ENCODE measurements around the gene CCDC149.

CCDC149 gene

DNA sequence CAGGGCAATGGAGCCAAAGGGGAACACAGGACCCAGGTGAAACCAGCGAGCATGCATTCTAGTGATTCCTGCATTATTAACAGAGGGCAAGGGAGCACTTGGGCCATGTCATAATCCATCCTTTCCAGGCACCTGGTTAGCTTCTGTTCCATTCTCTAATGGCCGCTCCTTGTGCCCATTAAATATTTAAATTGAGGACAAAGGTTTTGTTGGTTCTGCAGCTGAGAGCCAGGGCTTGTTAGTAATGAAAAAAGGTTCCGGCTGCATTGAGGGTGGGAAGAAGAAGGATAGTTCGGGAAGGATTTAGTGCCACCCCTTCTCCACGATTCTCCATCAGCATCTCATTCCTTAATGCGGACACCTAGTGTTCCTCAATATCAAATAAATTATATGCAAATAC lies 103.9 kb downstream of the CCDC149 start:
- H3K4me3 ChIP-seq (replicated peaks; ENCODE audit: low read depth, low read length), result no peak overlapping the region
- DNase-seq (ENCODE audit: low read depth), result no peak
- TF ChIP-seq, protein P1, sequence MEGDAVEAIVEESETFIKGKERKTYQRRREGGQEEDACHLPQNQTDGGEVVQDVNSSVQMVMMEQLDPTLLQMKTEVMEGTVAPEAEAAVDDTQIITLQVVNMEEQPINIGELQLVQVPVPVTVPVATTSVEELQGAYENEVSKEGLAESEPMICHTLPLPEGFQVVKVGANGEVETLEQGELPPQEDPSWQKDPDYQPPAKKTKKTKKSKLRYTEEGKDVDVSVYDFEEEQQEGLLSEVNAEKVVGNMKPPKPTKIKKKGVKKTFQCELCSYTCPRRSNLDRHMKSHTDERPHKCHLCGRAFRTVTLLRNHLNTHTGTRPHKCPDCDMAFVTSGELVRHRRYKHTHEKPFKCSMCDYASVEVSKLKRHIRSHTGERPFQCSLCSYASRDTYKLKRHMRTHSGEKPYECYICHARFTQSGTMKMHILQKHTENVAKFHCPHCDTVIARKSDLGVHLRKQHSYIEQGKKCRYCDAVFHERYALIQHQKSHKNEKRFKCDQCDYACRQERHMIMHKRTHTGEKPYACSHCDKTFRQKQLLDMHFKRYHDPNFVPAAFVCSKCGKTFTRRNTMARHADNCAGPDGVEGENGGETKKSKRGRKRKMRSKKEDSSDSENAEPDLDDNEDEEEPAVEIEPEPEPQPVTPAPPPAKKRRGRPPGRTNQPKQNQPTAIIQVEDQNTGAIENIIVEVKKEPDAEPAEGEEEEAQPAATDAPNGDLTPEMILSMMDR (IDR thresholded peaks at IDR 0.05; ENCODE audit: low read length, missing control alignments), result no peak

DNA sequence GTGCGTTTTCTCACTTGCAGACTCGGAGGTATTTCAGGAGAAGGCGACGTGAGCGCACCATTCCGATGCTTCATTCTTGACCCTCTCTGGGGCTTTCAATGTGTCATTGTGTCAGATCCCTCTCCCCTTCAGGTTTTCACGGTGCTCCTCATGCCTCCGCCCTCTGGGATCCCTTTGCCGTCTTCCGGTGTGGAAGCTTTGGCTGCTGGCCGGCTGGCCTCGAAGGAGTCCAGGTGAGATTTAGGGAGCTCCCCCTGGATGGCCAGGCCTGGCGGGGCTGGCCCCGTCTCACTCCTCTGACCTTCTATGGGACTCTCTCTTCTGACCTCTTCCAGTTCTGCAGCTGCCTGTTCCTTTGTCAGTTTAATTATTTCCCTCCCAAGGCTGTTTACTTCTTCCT lies 104.6 kb downstream of the CCDC149 start:
- H3K4me3 ChIP-seq (replicated peaks; ENCODE audit: low read depth, low read length), result no peak overlapping the region
- no peak for DNase-seq (ENCODE audit: low read depth)
- TF ChIP-seq, protein P1 (IDR thresholded peaks at IDR 0.05; ENCODE audit: low read length, missing control alignments), result no peak

DNA sequence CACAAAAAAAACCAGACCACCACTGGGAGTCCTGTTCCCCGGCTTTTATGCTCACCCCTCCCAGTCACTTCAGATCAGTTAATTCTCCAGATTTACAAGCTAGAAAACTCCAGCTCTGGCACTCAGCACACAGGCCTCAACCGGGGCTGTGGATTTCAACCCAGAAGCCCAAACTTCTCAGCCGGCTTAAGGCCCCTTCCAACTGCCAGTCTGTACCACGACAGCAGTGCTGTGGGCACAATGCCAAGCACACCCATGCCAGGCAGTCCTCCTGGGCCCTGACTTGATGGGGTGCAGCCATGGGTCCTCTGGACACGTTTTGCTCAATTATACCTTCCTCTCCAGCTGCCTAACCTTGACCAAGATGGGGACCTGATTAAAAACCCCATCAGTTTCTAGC lies 105.2 kb downstream of the CCDC149 start:
- no peak for DNase-seq (ENCODE audit: low read depth)
- no peak overlapping the region for H3K4me3 ChIP-seq (replicated peaks; ENCODE audit: low read depth, low read length)
- TF ChIP-seq, protein P1 (IDR thresholded peaks at IDR 0.05; ENCODE audit: low read length, missing control alignments), result no peak

DNA sequence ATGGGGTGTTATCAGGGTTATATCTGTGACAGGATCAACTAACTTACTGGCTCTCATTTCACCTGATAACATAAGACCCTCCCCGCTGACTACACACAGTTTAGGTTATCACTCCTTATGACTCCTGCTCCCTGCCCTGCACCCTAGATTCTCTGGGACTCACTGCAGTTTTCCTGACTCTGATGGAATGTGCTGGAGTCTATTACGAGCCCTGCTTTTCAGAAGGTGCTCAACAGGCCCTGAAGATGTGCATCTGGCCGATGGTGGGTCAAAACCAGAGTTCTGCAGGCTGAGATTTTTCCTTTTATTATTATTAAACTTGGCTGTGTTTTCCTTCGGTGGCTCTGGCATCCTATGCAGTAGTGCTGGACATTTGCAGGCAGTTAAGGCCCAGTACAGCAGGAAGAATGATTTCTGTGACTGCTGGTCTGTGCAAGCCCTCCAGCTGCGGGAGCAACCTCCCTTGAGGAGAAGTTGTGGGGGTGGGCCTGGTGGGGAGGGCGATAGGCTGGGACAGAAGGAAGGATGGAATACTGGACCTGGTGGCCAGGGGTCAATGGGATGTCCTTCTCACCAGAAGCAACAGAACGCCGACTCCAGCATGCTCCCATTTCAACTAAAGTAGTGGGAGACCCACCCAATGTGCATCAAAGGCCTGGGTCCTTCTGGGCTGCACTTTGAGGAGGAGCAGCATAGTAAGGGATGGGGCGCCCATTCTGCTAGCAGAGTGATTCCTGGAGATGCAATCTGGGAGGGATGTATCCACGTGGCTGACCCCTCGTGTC lies 106.4 kb downstream of the CCDC149 start:
- TF ChIP-seq, protein P1 (IDR thresholded peaks at IDR 0.05; ENCODE audit: low read length, missing control alignments), result no peak
- no peak for DNase-seq (ENCODE audit: low read depth)
- no peak overlapping the region for H3K4me3 ChIP-seq (replicated peaks; ENCODE audit: low read depth, low read length)

DNA sequence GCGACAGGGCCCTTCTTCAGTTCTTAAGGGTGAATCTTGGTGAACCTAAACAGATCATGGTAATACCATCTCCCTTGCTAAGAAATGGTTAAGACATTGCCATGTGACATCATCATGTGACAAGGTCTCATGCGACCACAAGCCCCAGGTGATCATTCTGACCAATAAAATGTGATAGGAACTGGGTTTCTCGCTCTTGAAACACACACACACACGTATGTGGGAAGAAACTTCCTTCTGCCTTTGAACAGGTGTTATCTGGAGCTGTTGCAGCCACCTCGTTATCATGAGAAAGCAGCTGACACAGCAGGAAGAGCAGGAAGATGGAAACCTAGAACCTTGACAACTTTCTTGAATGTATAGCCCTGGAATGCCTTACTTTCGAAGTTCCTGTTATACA lies 107.3 kb downstream of the CCDC149 start:
- H3K4me3 ChIP-seq (replicated peaks; ENCODE audit: low read depth, low read length), result no peak overlapping the region
- TF ChIP-seq, protein P1 (IDR thresholded peaks at IDR 0.05; ENCODE audit: low read length, missing control alignments), result no peak
- DNase-seq (ENCODE audit: low read depth), result no peak

DNA sequence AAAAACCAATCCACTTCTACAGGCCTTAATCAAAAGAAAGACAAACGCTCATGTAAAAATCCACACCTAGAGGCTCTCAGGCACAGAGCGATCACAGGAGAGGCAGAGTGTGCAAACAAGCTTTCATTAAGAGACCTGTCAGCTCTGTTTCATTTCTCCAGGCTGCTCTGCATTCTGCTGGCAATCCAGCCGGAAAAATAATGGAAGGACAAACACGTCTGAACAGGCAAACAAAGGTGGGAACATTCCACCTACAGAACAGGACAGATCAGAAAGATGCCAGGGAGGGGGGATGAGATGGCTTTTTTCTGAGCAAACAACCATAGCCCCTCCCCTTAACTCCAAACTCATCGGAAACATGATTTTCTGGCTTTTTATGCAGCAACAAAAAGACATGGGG lies 107.8 kb downstream of the CCDC149 start:
- TF ChIP-seq, protein P1 (IDR thresholded peaks at IDR 0.05; ENCODE audit: low read length, missing control alignments), result no peak
- no peak for DNase-seq (ENCODE audit: low read depth)
- no peak overlapping the region for H3K4me3 ChIP-seq (replicated peaks; ENCODE audit: low read depth, low read length)

DNA sequence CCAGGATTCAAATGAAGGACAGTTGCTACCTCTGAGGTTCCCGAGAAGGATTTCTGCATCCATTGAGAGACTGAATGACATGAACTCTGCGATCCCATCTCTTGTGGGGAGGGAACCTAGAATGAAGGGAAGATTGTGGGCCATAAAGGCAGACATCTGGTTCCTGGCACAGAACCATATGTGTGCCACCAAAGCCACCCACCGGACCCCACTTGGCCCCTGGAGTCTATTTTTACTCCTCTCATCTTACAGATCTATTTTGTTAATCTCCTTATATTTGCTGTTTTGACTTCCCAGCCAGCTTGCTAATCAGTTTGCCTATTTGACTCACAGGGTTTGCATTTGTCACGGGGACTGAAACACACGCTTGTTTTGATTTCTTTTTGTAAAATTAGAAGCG lies 110.2 kb downstream of the CCDC149 start:
- DNase-seq (ENCODE audit: low read depth), result no peak
- TF ChIP-seq, protein P1 (IDR thresholded peaks at IDR 0.05; ENCODE audit: low read length, missing control alignments), result no peak
- H3K4me3 ChIP-seq (replicated peaks; ENCODE audit: low read depth, low read length), result no peak overlapping the region
